GM18858 (cell line): ENCODE measurements around the gene ANKRD40.

Source experiments
- ATAC-seq: cut with Tn5 transposase; IDR thresholded peaks from one replicate; pipeline ENCODE4 v1.9.1; 2021; ENCODE audit not compliant: unreplicated experiment

ANKRD40 gene

DNA sequence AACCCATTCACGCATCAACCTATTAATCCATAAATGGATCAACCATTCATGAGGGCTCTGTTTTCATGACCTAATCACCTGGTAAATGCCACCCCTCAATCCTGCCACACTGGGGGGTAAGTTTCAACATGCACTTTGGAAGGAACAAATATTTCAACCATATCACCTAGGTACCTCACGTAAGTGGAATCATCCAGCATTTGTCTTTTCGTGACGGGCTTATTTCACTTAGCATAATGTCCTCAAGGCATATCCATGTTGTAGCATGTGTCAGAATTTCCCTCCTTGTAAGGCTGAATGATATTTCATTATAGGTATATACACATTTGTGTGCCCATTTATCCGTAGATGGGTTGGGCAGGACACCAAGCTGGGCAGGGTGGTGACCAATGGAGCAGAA lies 35.6 kb downstream of the ANKRD40 start:
- no peak for ATAC-seq

- ATAC-seq: no peak
Observed at GRCh38 chr17:50668838-50669581, 38.7 kb downstream of the ANKRD40 start.

DNA sequence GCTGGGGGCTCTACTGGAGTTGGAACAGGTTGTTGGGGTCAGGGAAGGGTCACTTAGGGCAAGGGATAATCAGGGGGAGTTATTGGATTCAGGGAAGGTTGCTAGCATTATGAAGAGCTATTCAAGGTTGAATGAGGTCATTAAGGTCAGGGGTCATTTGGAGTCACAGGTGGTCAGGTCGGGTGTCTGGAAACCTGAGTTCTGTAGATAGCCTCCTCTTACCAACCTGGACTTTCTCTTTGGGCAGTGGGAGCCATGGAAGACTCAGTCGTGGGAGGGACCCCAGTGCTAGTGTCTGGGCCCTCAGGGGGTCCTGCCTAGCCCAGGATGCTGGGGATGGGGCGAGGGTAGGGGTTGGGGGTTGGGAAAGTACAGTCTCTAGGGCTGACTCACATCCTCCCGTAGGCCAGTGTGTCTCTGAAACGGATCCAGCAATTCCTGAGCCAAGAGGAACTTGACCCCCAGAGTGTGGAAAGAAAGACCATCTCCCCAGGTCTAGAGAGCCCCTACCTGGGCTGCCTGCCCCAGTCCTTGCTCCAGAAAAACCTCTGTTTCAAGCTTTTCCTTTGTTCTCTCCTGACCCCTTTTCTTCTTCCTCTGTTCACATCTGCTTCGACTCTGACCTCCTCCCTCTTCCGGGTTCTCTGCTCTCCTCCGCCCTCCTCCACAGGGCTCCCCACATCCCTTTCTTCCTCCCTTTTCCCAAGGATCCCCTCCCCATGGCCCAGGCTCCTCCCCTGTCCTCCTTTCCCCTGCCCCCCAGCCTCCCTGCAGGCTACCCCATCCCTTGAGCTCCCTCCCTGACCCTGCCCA lies 39.5 kb downstream of the ANKRD40 start:
- no peak for ATAC-seq

DNA sequence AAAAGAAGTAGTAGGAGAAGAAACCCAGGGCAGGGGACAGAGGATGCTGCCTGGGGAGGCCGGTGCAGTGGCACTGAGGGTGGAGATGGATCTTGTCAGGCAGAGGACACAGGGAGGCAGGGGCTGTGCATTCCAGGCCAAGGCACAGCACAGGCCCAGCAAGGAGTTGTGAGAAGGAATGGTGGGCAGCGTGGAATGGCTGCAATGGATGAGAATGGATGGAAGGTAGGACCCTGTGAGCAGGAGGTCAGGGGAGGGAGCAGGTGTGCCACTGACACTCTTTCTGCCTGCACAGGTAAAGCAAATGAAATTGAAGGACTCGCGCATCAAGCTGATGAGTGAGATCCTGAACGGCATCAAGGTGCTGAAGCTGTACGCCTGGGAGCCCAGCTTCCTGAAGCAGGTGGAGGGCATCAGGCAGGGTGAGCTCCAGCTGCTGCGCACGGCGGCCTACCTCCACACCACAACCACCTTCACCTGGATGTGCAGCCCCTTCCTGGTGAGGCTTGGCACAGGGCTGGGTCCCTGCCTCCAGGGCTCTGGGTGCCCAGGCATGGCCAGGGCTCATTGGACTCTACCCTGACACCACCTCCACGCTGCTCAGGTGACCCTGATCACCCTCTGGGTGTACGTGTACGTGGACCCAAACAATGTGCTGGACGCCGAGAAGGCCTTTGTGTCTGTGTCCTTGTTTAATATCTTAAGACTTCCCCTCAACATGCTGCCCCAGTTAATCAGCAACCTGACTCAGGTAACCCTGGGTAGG lies 40.3 kb downstream of the ANKRD40 start:
- no peak for ATAC-seq

- no peak for ATAC-seq
Observed at GRCh38 chr17:50666316-50666715, 41.4 kb downstream of the ANKRD40 start.

GRCh38 chr17:50665838-50666237 lies 41.9 kb downstream of the ANKRD40 start:
- no peak for ATAC-seq

DNA sequence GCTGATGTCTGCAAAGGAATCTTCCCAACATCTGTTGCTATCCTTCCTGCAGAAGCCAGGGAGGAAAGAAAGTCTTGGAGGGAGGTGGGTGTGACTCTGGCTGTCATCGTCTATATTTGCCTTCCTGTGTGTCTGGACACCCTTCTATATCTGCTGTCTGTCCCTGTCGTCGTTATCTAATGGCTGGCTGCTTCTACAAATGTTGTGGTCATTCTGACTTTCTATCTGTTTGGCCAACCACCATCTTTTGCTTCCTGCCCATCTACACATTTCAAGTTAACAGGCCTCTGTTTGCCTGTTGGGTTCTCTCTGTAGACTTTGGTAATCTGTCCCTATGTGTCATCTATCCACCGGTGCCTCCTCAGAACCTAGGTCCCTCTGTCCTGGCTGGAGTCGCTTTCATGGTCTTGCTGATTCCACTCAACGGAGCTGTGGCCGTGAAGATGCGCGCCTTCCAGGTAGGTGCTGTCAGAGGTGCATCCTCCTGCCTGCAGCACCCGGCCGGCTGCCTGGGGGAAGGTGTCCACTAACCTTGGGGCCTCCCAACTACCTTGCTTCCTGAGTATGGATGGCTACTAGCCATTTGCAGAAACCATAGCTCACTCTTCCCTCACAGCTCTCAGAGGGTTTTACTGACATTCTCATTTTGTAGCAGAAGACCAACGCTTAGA lies 42.8 kb downstream of the ANKRD40 start:
- no peak for ATAC-seq

- no peak for ATAC-seq
Observed at GRCh38 chr17:50663812-50664374, 43.8 kb downstream of the ANKRD40 start.

- no peak for ATAC-seq
Observed at GRCh38 chr17:50662632-50663225, 45.0 kb downstream of the ANKRD40 start.

DNA sequence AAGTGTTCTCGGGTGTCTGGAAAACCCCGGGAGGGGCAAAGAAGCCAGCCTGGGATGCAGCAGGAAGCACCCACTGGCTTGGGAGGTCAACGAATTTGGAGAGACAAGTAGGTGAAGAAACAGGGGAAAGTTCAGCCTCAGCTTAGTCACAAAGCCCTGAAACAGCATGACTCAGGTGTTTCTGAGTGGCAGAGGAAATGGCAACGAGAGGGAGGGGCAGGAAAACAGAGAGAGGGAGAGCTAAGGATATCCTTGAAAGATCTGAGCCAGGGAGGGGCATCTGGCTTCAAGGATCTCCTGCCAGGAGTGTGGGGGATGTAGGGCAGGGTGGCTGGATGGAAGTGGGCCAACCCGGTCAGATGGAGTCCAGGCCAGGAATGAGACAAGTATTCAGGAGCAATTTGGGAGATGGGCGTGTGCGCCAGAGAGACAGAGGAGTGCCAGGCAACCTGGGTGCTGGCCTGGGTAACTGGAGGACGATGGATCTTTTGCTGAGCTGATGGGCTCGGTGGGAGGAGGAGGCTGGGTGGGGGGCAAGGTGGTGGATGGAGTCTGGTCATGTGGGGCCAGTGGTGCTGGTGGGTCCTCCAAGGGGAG lies 45.8 kb downstream of the ANKRD40 start:
- ATAC-seq: no peak

GRCh38 chr17:50661348-50661747 lies 46.4 kb downstream of the ANKRD40 start:
- no peak for ATAC-seq

GRCh38 chr17:50660887-50661345 lies 46.8 kb downstream of the ANKRD40 start:
- ATAC-seq: no peak

- ATAC-seq: no peak
Observed at GRCh38 chr17:50660042-50660886, 47.5 kb downstream of the ANKRD40 start.

GRCh38 chr17:50659179-50659578 lies 48.5 kb downstream of the ANKRD40 start:
- no peak for ATAC-seq

DNA sequence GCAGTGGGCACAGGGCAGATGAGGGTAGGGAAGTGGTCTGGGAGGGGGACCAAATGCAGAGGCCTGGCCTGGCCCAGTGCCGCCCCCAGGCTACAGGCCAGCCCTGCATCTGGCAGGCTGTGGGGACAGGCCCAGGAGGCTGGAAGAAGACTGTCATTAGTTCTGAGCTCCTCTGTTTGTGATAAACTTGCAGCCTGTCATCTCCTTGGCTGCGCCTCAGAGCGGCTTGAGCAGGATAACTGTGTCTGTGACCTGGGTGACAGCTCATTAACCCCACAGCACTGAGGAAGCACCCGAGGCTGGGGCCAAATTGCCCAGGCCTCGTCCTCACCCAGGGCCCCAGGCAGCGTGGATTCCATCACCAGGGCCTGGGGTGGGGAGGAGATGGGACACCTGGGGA lies 49.1 kb downstream of the ANKRD40 start:
- ATAC-seq: no peak

- no peak for ATAC-seq
Observed at GRCh38 chr17:50657627-50658026, 50.1 kb downstream of the ANKRD40 start.

DNA sequence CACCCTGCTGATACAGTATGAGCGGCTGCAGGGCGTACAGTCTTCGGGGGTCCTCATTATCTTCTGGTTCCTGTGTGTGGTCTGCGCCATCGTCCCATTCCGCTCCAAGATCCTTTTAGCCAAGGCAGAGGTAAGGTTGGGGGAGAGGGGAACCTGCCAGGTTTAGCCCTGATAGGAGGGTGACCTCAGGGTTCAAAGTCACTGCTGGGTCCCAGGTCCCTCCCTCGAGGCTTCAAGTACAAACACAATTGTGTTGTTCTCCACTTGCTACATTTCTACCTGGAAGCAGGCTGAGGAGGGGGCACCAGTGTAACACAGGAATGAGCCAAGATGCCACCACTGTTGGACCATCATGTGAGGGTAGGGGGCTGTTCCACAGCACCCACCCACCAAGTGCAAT lies 50.7 kb downstream of the ANKRD40 start:
- ATAC-seq: no peak

DNA sequence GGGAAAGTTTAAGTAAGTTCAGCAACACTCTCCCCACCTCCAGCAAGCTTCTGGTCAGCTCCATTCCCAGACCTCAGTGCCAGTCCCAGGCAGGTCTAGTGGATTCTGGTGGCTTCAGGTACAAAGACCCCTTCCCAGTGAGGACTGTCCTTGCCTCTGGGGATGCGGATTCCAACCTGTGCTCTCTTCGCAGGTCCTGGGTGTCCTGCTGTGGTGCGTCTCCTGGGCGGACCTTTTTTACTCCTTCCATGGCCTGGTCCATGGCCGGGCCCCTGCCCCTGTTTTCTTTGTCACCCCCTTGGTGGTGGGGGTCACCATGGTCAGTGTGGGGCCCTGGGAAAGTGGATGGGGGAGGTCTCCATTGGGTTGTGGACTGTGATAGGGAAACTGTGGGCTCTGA lies 51.2 kb downstream of the ANKRD40 start:
- ATAC-seq: no peak

GRCh38 chr17:50653738-50654137 lies 54.0 kb downstream of the ANKRD40 start:
- no peak for ATAC-seq
